ENCODE data around the gene SAXO1. TPM values are rescaled to one million over a fixed set of nuclear protein-coding genes. Genes with fewer than 3 reads are reported as not detected.

SAXO1 gene
- total RNA-seq, 1 donor from 2014 or later, result not detected

DNA sequence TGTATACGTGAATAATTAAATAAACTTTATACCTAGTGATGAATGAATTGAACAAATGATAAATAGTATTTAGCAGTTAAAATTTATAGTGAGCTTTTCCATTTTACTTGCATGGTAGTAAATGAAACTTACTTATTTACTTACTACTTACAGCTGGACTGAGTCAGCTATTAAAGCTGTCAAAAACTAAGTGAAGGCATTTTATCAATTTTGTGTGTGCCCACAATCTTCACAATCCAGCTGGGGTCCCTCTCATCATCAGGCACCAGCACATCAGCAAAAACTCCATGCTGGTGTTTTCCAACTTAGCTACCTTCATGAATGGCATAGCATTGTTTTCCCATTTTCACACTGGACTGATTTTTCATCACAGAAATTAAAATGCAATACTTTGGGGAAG lies 81.1 kb downstream of the SAXO1 start:
- no peaks in the 10 kb centered on the region for H3K4me1 Mint-ChIP-seq (ENCODE audit: unreplicated experiment)
- H3K4me3 Mint-ChIP-seq (ENCODE audit: unreplicated experiment), result no peak overlapping the region
- H3K36me3 Mint-ChIP-seq (ENCODE audit: low read depth, unreplicated experiment), result no peaks in the 10 kb centered on the region
- H3K27me3 Mint-ChIP-seq (ENCODE audit: unreplicated experiment), result peaks cover 3% of the 10 kb centered on the region
- no peak overlapping the region for H3K27ac Mint-ChIP-seq (ENCODE audit: unreplicated experiment)
- TF ChIP-seq CTCF (IDR thresholded peaks at IDR 0.05; ENCODE audit: unreplicated experiment), result no peak
- DNase-seq (ENCODE audit: low spot score), result no peak
- no peaks in the 10 kb centered on the region for H3K9me3 Mint-ChIP-seq (ENCODE audit: unreplicated experiment)

GRCh38 chr9:18947892-18948339 lies 85.1 kb downstream of the SAXO1 start:
- H3K36me3 Mint-ChIP-seq (ENCODE audit: low read depth, unreplicated experiment), result no peaks in the 10 kb centered on the region
- TF ChIP-seq CTCF (IDR thresholded peaks at IDR 0.05; ENCODE audit: unreplicated experiment), result no peak
- H3K9me3 Mint-ChIP-seq (ENCODE audit: unreplicated experiment), result no peaks in the 10 kb centered on the region
- peaks cover 6% of the 10 kb centered on the region for H3K4me1 Mint-ChIP-seq (ENCODE audit: unreplicated experiment)
- H3K27ac Mint-ChIP-seq (ENCODE audit: unreplicated experiment), result no peak overlapping the region
- H3K4me3 Mint-ChIP-seq (ENCODE audit: unreplicated experiment), result no peak overlapping the region
- DNase-seq (ENCODE audit: low spot score), result no peak
- peaks cover 3% of the 10 kb centered on the region for H3K27me3 Mint-ChIP-seq (ENCODE audit: unreplicated experiment)

DNA sequence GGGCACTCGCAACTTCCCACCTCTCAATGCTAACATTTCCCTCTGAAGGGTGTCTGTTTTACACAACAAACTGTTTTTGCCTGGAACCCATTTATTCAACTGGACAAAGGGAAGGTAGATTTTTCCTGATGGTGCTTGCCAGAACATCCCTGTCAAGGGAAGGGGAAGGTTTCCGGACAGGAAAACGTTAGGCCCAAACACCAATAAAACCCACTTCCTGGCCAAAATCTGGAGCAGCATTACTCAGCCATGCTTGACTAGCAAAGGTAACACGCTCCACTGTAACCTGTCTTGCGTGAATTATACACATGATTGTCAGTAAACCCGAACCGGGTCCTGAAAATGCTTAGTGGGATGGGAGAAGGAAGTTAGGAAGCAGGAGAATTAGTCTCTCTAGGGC lies 90.2 kb downstream of the SAXO1 start:
- no peaks in the 10 kb centered on the region for H3K9me3 Mint-ChIP-seq (ENCODE audit: unreplicated experiment)
- TF ChIP-seq CTCF (IDR thresholded peaks at IDR 0.05; ENCODE audit: unreplicated experiment), result no peak
- H3K27ac Mint-ChIP-seq (ENCODE audit: unreplicated experiment), result no peak overlapping the region
- no peaks in the 10 kb centered on the region for H3K36me3 Mint-ChIP-seq (ENCODE audit: low read depth, unreplicated experiment)
- DNase-seq (ENCODE audit: low spot score), result no peak
- H3K4me3 Mint-ChIP-seq (ENCODE audit: unreplicated experiment), result no peak overlapping the region
- H3K27me3 Mint-ChIP-seq (ENCODE audit: unreplicated experiment), result peaks cover 7% of the 10 kb centered on the region
- H3K4me1 Mint-ChIP-seq (ENCODE audit: unreplicated experiment), result peaks cover 17% of the 10 kb centered on the region

DNA sequence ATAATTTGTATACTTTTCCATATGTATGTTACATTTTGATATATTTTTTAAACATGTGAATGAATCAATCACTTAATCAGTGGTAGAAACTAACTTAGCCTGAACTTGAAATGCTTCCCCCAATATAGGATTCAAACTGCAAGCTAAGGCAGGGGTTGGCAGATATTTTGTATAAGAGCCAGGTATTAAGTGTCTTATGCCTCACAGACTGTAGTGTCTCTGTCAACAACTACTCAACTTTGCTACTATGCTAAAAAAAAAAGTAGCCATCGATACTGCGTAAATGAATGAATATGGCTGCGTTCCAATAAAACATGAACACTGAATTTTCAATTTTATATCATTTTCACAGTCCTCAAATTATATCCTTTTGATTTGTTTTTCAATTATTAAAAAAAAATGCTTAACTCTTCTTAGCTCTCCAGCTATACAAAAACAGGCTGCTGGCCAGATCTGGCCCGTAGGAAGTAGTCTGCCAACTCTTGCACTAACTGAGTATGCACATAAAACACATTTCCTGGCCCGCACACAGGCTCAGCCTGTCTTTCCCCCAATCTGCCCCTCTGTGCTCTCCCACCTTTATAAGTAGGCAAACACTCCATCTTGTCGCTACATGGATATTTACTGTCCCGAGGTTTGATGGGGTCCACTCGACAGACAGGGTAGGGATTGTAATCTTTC lies 91.8 kb downstream of the SAXO1 start:
- Mint-ChIP-seq H3K4me1 (ENCODE audit: unreplicated experiment) (peaks cover 17% of the 10 kb centered on the region), H3K27me3 (ENCODE audit: unreplicated experiment) (peaks cover 7% of the 10 kb centered on the region), H3K9me3 (ENCODE audit: unreplicated experiment) (no peaks in the 10 kb centered on the region), H3K4me3 (ENCODE audit: unreplicated experiment) (no peak overlapping the region), H3K27ac (ENCODE audit: unreplicated experiment) (no peak overlapping the region), H3K36me3 (ENCODE audit: low read depth, unreplicated experiment) (no peaks in the 10 kb centered on the region)
- no peak for TF ChIP-seq CTCF (IDR thresholded peaks at IDR 0.05; ENCODE audit: unreplicated experiment)
- DNase-seq (ENCODE audit: low spot score), result no peak

DNA sequence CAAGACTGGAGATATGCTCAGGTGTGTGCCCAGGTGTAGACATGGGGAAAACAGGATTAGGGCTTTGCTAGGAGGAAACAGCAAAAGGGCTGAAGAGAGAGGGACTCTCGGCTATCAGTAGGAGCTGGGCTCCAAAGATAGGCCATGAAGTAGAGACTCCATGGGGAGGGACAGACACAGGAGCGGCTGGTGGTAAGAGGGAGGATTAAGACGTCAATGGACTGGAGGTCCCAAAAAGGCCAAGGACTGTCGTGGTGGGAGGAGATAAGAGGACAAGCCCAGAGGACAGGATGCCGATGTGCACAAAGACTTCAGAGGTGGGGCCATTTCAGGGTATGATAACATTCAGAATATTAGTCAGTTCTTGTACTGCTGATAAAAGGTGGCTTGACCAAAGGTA lies 93.1 kb downstream of the SAXO1 start:
- Mint-ChIP-seq H3K27me3 (ENCODE audit: unreplicated experiment) (peaks cover 7% of the 10 kb centered on the region), H3K4me3 (ENCODE audit: unreplicated experiment) (no peak overlapping the region), H3K36me3 (ENCODE audit: low read depth, unreplicated experiment) (no peaks in the 10 kb centered on the region), H3K27ac (ENCODE audit: unreplicated experiment) (no peak overlapping the region), H3K9me3 (ENCODE audit: unreplicated experiment) (no peaks in the 10 kb centered on the region), H3K4me1 (ENCODE audit: unreplicated experiment) (peaks cover 16% of the 10 kb centered on the region)
- TF ChIP-seq CTCF (IDR thresholded peaks at IDR 0.05; ENCODE audit: unreplicated experiment), result no peak
- no peak for DNase-seq (ENCODE audit: low spot score)

Measured in endothelial cell (in vitro differentiated cells).